ENCODE measurements around the gene MNAT1. TPM values are rescaled to one million over a fixed set of nuclear protein-coding genes. Genes with fewer than 3 reads are reported as not detected.
"Not testable (repeated sequence)": the region's sequence is repeated elsewhere in the genome, so short reads cannot be mapped to it uniquely, and the experiment has no call there.

The MNAT1 gene
- total and polyA plus RNA-seq, 9 of the 15 experiments (the other 6 are each of a cell fraction or from before 2014, with no cell fraction given), result 37.8 to 83.3 (median 60.4) TPM

DNA sequence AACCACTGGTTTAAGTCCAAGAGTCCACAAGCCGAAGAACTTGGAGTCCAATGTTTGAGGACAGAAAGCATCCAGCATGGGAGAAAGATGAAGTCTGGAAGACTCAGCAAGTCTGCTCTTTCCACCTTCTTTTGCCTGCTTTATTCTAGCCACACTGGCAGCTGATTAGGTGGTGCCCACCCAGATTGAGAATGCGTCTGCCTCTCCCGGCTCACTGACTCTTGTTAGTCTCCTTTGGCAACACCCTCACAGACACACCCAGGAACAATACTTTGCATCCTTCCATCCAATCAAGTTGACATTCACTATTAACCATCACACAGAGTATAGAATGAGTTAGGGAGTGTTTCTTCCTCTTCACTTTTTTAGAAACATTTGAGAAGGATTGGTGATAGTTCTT lies 156.1 kb downstream of the MNAT1 start:
- H3K36me3 ChIP-seq (ENCODE audit: control insufficient read depth, insufficient read depth, low read length); intact Hi-C loops (cut with micrococcal nuclease); H3K79me2 ChIP-seq (ENCODE audit: control insufficient read depth, insufficient read depth, low read length); ATAC-seq; H4K20me1 ChIP-seq (replicated peaks; ENCODE audit: control insufficient read depth, insufficient read depth, low read length); in situ Hi-C loops (cut with MboI); H3K4me3 ChIP-seq; H3K4me2 ChIP-seq (ENCODE audit: insufficient read depth, low read length); H3K9me3 ChIP-seq (replicated peaks; ENCODE audit: control insufficient read depth, insufficient read depth, low read depth, low read length); H3K9me1 ChIP-seq (ENCODE audit: control insufficient read depth, insufficient read depth, low read length); DNase-seq (ENCODE audit: extremely low read depth in 1 of 4, low spot score in 3 of 4); H3K27me3 ChIP-seq (ENCODE audit: control insufficient read depth in 2 of 2, insufficient read depth in 2 of 2, low read length in 2 of 2); FAIRE-seq; H2AFZ ChIP-seq (ENCODE audit: low read depth, low read length); H3K9ac ChIP-seq (ENCODE audit: insufficient read depth in 1 of 2, low read depth in 2 of 2, low read length in 2 of 2); H3K27ac ChIP-seq (ENCODE audit: extremely low read depth, low read depth, low read length); CTCF ChIA-PET (ENCODE audit: low intra/inter-chr PET ratio); POLR2A ChIA-PET; BruUV-seq (replicated peaks); H3K4me1 ChIP-seq (replicated peaks in 1 of 2; ENCODE audit: control insufficient read depth in 2 of 2, insufficient read depth in 2 of 2, low read length in 2 of 2): not testable (repeated sequence)
- TF ChIP-seq ZNF134 (CRISPR knock-in tag; conservative IDR thresholded peaks at IDR 0.05), result peak; percentile 48; the same call in 1 of the 2 replicates
- 63% methylated on average over 3 of the region's 3 CpGs for WGBS (ENCODE audit: insufficient coverage, low coverage, missing lambda C conversion rate)

DNA sequence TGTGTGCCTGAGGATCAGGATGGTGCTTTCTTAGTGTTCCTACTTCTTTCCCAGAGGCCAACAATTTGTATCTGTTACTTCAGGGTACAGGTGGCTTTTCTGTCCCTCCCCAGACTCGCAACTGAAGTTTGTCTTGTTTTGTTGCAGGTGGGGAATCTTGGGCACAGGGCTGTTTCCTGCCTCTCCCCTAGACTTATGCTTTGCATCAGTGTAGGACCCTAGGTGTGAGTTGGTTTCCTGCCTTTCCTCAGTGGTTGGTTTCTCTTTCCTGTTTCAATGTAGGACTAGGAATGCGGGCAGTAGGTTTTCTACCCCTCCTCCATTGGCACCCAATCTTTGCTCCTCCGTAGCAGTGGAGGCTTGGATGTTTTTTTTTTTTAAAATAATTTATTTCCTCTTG lies 159.3 kb downstream of the MNAT1 start:
- Histone ChIP-seq H3K27ac (ENCODE audit: extremely low read depth, low read depth, low read length) (no peak overlapping the region), H3K4me3 (no peak overlapping the region), H3K9me3 (replicated peaks; ENCODE audit: control insufficient read depth, insufficient read depth, low read depth, low read length) (no peaks in the 10 kb centered on the region), H3K9me1 (ENCODE audit: control insufficient read depth, insufficient read depth, low read length) (no peaks in the 10 kb centered on the region), H3K36me3 (ENCODE audit: control insufficient read depth, insufficient read depth, low read length) (no peaks in the 10 kb centered on the region), H3K4me1 (replicated peaks in 1 of 2; ENCODE audit: control insufficient read depth in 2 of 2, insufficient read depth in 2 of 2, low read length in 2 of 2) (no peaks in the 10 kb centered on the region), H3K27me3 (ENCODE audit: control insufficient read depth in 2 of 2, insufficient read depth in 2 of 2, low read length in 2 of 2) (no peaks in the 10 kb centered on the region), H4K20me1 (replicated peaks; ENCODE audit: control insufficient read depth, insufficient read depth, low read length) (no peaks in the 10 kb centered on the region), H3K9ac (ENCODE audit: insufficient read depth in 1 of 2, low read depth in 2 of 2, low read length in 2 of 2) (no peak overlapping the region), H2AFZ (ENCODE audit: low read depth, low read length) (no peak overlapping the region), H3K4me2 (ENCODE audit: insufficient read depth, low read length) (no peak overlapping the region), H3K79me2 (ENCODE audit: control insufficient read depth, insufficient read depth, low read length) (no peaks in the 10 kb centered on the region)
- no peak for DNase-seq (ENCODE audit: extremely low read depth in 1 of 4, low spot score in 3 of 4)
- in situ Hi-C loops (cut with MboI) (no loop called here), intact Hi-C loops (cut with micrococcal nuclease) (no loop called here)
- TF ChIP-seq SREBF1 (IDR thresholded peaks at IDR 0.05; ENCODE audit: borderline replicate concordance, low read depth, low read length) (no peak), TAF1 (IDR thresholded peaks at IDR 0.05; ENCODE audit: control insufficient read depth, extremely low read depth, insufficient read depth, low read length, severe bottlenecking) (no peak), ZNF584 (CRISPR knock-in tag; IDR thresholded peaks at IDR 0.05; ENCODE audit: low read depth) (no peak), SOX6 (IDR thresholded peaks at IDR 0.05) (no peak)
- CTCF ChIA-PET (ENCODE audit: low intra/inter-chr PET ratio), result no interaction called here
- BruUV-seq (replicated peaks), result no TSS peak
- POLR2A ChIA-PET, result no interaction called here
- no peak for ATAC-seq
- 77% methylated on average over 3 of the region's 3 CpGs for WGBS (ENCODE audit: insufficient coverage, low coverage, missing lambda C conversion rate)
- FAIRE-seq, result no peak

Measured in K562 (cell line).